Measurements from ENCODE around the gene SMC1B. TPM values are rescaled to one million over a fixed set of nuclear protein-coding genes. Genes with fewer than 3 reads are reported as not detected.

The SMC1B gene
- polyA plus RNA-seq, 1 donor from 2014 or later: not detected

GRCh38 chr22:45459235-45459634 lies 45.8 kb upstream of the SMC1B start:
- no peak overlapping the region for H3K9ac ChIP-seq (ENCODE audit: low read length)
- no peaks in the 10 kb centered on the region for H3F3A ChIP-seq (ENCODE audit: insufficient read depth, low read length, poor library complexity, severe bottlenecking)
- H3K27me3 ChIP-seq (ENCODE audit: insufficient read depth, low read depth, low read length): no peaks in the 10 kb centered on the region
- no peaks in the 10 kb centered on the region for H3K79me2 ChIP-seq (replicated peaks; ENCODE audit: insufficient read depth, low read length)
- H2AFZ ChIP-seq (ENCODE audit: low read depth, low read length): no peak overlapping the region
- no peak overlapping the region for H3K4me3 ChIP-seq (ENCODE audit: low read length)
- TF ChIP-seq EZH2 (IDR thresholded peaks at IDR 0.05; ENCODE audit: borderline replicate concordance, insufficient read depth, low read length, poor library complexity, severe bottlenecking) (no peak), CTCF (IDR thresholded peaks at IDR 0.05; ENCODE audit: poor library complexity, severe bottlenecking) (no peak), MXI1 (conservative IDR thresholded peaks at IDR 0.05; ENCODE audit: poor library complexity, severe bottlenecking) (no peak), TAF1 (IDR thresholded peaks at IDR 0.05; ENCODE audit: low read depth) (no peak), RAD21 (conservative IDR thresholded peaks at IDR 0.05) (no peak), POLR2AphosphoS5 (IDR thresholded peaks at IDR 0.05) (no peak), EP300 (conservative IDR thresholded peaks at IDR 0.05; ENCODE audit: poor library complexity, severe bottlenecking) (no peak), SMC3 (conservative IDR thresholded peaks at IDR 0.05; ENCODE audit: poor library complexity) (no peak), REST (IDR thresholded peaks at IDR 0.05; ENCODE audit: borderline replicate concordance) (no peak)
- no peak overlapping the region for H3K27ac ChIP-seq (ENCODE audit: low read length)
- H3K9me2 ChIP-seq (ENCODE audit: insufficient read depth, low read length): no peaks in the 10 kb centered on the region
- H4K20me1 ChIP-seq (ENCODE audit: insufficient read depth): no peaks in the 10 kb centered on the region
- no peak overlapping the region for H3K4me2 ChIP-seq (ENCODE audit: low read length)
- H3K9me3 ChIP-seq (ENCODE audit: low read length): no peaks in the 10 kb centered on the region
- H3K36me3 ChIP-seq (ENCODE audit: insufficient read depth, low read length): no peaks in the 10 kb centered on the region

DNA sequence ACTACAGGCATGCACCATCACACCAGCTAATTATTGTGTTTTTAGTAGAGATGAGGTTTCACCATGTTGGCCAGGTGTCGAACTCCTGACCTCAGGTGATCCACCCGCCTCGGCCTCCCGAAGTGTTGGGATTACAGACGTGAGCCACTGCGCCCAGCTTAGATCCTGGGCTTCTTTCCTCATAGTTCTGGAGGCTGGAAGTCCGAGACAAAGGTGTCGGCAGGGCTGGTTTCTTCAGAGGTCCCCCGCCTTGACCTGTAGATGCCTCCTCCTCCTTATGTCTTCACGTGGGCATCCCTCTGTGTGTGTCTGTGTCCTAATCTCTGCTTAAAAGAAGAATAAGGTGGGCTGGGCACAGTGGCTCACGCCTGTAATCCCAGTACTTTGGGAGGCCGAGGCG lies 45.1 kb upstream of the SMC1B start:
- Histone ChIP-seq H3F3A (ENCODE audit: insufficient read depth, low read length, poor library complexity, severe bottlenecking) (no peaks in the 10 kb centered on the region), H4K20me1 (ENCODE audit: insufficient read depth) (no peaks in the 10 kb centered on the region), H3K9ac (ENCODE audit: low read length) (no peak overlapping the region), H3K9me2 (ENCODE audit: insufficient read depth, low read length) (no peaks in the 10 kb centered on the region), H3K4me3 (ENCODE audit: low read length) (no peak overlapping the region), H2AFZ (ENCODE audit: low read depth, low read length) (no peak overlapping the region), H3K9me3 (ENCODE audit: low read length) (no peaks in the 10 kb centered on the region), H3K27me3 (ENCODE audit: insufficient read depth, low read depth, low read length) (no peaks in the 10 kb centered on the region), H3K4me2 (ENCODE audit: low read length) (no peak overlapping the region), H3K36me3 (ENCODE audit: insufficient read depth, low read length) (no peaks in the 10 kb centered on the region), H3K27ac (ENCODE audit: low read length) (no peak overlapping the region), H3K79me2 (replicated peaks; ENCODE audit: insufficient read depth, low read length) (no peaks in the 10 kb centered on the region)
- TF ChIP-seq SMC3 (conservative IDR thresholded peaks at IDR 0.05; ENCODE audit: poor library complexity) (no peak), EZH2 (IDR thresholded peaks at IDR 0.05; ENCODE audit: borderline replicate concordance, insufficient read depth, low read length, poor library complexity, severe bottlenecking) (no peak), RAD21 (conservative IDR thresholded peaks at IDR 0.05) (no peak), TAF1 (IDR thresholded peaks at IDR 0.05; ENCODE audit: low read depth) (no peak), EP300 (conservative IDR thresholded peaks at IDR 0.05; ENCODE audit: poor library complexity, severe bottlenecking) (no peak)
